Endothelial cell (in vitro differentiated cells): Measurements from ENCODE around the gene MDFIC. TPM values are rescaled to one million over a fixed set of nuclear protein-coding genes. Genes with fewer than 3 reads are reported as not detected.

Source experiments
- DNase-seq: peaks from one replicate; pipeline ENCODE4 v3.0.0; 2021; ENCODE audit warnings: low spot score
- H3K27ac Mint-ChIP-seq: one replicate; pipeline ENCODE4 v1.8.0; 2021; ENCODE audit warnings: mixed read lengths, inconsistent platforms; ENCODE audit not compliant: unreplicated experiment
- H3K27me3 Mint-ChIP-seq: one replicate; pipeline ENCODE4 v1.8.0; 2021; ENCODE audit warnings: mild to moderate bottlenecking, moderate library complexity, mixed read lengths, inconsistent platforms; ENCODE audit not compliant: unreplicated experiment
- H3K36me3 Mint-ChIP-seq: one replicate; pipeline ENCODE4 v1.8.0; 2021; ENCODE audit warnings: mild to moderate bottlenecking, low read depth, mixed read lengths, inconsistent platforms; ENCODE audit not compliant: unreplicated experiment
- H3K4me1 Mint-ChIP-seq: one replicate; pipeline ENCODE4 v1.8.0; 2021; ENCODE audit warnings: mild to moderate bottlenecking, mixed read lengths, inconsistent platforms; ENCODE audit not compliant: unreplicated experiment
- H3K4me3 Mint-ChIP-seq: one replicate; pipeline ENCODE4 v1.8.0; 2021; ENCODE audit warnings: mild to moderate bottlenecking, mixed read lengths, inconsistent platforms; ENCODE audit not compliant: unreplicated experiment
- H3K9me3 Mint-ChIP-seq: one replicate; pipeline ENCODE4 v1.8.0; 2021; ENCODE audit warnings: mixed read lengths, inconsistent platforms; ENCODE audit not compliant: unreplicated experiment
- CTCF ChIP-seq: fragments of 200-600 bp; sonication (generic); IDR thresholded peaks from one replicate; pipeline ENCODE4 v1.5.0; 2021; ENCODE audit warnings: antibody characterized with exemption; ENCODE audit not compliant: unreplicated experiment
- total RNA-seq: library from RNA; stranded (reverse); fragmentation: NEBNext Ultra II Directional; extraction: Animal tissue kit (Norgen Biotek cat#: 25700); gene quantifications from one replicate; pipeline ENCODE4 v1.2.1, GENCODE V29; 2021; ENCODE audit not compliant: unreplicated experiment

The MDFIC gene
- total RNA-seq, 1 donor from 2014 or later: 22.3 TPM

DNA sequence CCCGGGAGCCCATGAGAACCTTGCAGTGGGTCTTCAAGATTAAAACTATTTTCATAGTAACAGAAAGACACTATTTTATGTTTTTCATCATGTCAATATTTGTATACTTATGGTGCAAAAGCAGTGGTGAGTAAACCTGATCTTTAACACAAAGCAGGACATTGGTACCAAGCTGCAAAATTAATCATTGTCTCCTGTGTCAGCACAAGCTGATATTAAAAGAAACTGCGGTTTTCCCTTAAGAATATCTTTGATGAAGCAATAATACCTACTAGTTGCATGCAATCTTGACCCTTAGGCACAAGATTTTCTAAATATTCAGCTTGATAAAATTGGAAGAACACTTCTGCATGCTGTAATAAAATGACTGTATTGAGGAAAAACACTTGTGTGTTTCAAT lies 121.7 kb downstream of the MDFIC start:
- Mint-ChIP-seq H3K4me3 (no peak overlapping the region), H3K4me1 (peaks cover 2% of the 10 kb centered on the region), H3K27ac (no peak overlapping the region), H3K36me3 (no peaks in the 10 kb centered on the region), H3K9me3 (no peaks in the 10 kb centered on the region), H3K27me3 (no peaks in the 10 kb centered on the region)
- DNase-seq: no peak
- no peak for TF ChIP-seq CTCF

DNA sequence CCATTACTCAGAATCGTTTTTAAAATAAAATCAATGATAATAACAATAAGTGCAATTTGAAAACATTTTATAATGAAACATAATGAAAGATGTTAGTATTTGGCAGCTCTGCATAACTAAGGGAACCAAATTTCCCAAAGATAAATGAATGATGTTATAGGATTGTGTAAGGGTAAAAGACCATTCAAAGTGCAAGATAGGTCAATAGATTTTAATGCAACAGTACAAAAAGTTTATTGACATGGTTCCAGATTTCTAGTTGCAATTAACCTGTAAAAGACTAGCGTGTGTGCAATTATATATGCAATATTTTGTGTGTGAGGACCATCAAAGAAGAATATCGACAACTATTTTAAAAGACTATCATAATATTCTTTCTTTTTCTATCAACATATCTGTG lies 122.3 kb downstream of the MDFIC start:
- H3K4me1 Mint-ChIP-seq: peaks cover 2% of the 10 kb centered on the region
- H3K4me3 Mint-ChIP-seq: no peak overlapping the region
- no peaks in the 10 kb centered on the region for H3K27me3 Mint-ChIP-seq
- DNase-seq: no peak
- no peak overlapping the region for H3K27ac Mint-ChIP-seq
- no peaks in the 10 kb centered on the region for H3K36me3 Mint-ChIP-seq
- TF ChIP-seq CTCF: no peak
- no peaks in the 10 kb centered on the region for H3K9me3 Mint-ChIP-seq

DNA sequence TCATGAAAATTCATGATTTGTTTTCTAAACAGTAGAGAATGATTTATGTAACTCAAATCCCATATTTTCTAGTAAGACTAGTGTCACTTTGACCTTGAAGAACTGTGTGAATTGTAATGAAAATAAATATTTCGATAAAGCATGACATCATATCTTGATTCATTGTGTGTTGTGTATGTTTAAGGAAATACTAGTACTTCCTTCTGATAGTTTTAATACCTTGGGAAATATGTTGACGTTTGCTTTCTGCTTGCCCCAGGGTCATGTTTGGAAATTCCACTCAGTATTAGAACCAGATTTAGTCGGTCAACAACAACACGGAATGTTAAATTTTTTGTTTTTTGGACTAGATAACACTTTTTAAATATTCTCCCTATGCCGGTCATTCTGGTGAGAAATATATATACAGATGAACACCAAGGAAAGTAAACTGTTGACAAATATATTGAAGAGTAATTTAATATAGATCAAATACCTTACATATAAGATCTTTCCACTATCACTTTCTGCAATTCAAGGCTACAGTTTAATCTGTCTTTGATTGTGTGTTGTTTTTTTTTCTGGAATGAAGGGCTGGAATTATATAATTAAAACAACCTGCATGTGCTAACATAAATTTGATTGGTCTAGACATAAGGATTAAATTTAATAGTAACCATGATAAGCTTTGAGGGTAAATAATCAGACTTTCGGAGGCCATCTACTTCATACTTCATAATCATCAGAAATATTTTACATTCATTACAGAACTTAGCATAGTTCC lies 126.2 kb downstream of the MDFIC start:
- DNase-seq: no peak
- Mint-ChIP-seq H3K4me1 (peaks cover 2% of the 10 kb centered on the region), H3K27ac (no peak overlapping the region), H3K27me3 (no peaks in the 10 kb centered on the region), H3K4me3 (no peak overlapping the region), H3K36me3 (no peaks in the 10 kb centered on the region), H3K9me3 (no peaks in the 10 kb centered on the region)
- TF ChIP-seq CTCF: no peak

DNA sequence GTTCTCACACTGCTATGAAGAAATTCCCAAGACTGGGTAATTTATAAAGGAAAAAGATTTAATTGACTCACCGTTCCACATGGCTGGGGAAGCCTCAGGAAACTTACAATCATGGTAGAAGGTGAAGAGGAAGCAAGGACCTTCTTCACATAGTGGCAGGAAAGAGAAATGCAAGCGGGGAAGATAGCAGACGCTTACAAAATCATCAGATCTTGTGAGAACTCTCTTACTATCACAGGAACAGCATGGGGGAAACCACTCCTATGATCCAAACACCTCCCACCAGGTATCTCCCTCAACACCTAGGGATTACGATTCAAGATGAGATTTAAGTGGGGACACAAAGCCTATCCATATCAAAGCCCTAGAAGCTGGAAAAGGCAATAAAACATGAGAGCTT lies 130.8 kb downstream of the MDFIC start:
- no peak for TF ChIP-seq CTCF
- H3K27me3 Mint-ChIP-seq: peaks cover 2% of the 10 kb centered on the region
- no peaks in the 10 kb centered on the region for H3K4me1 Mint-ChIP-seq

GRCh38 chr7:115054478-115055065 lies 132.7 kb downstream of the MDFIC start:
- Mint-ChIP-seq H3K4me1 (no peaks in the 10 kb centered on the region), H3K27me3 (peaks cover 2% of the 10 kb centered on the region), H3K4me3 (no peak overlapping the region), H3K9me3 (no peaks in the 10 kb centered on the region), H3K27ac (no peak overlapping the region), H3K36me3 (no peaks in the 10 kb centered on the region)
- no peak for DNase-seq
- no peak for TF ChIP-seq CTCF

More for the DNA sequence above, 130.8 kb downstream of the MDFIC start:
- no peaks in the 10 kb centered on the region for H3K9me3 Mint-ChIP-seq
- no peaks in the 10 kb centered on the region for H3K36me3 Mint-ChIP-seq
- H3K4me3 Mint-ChIP-seq: no peak overlapping the region
- no peak for DNase-seq
- no peak overlapping the region for H3K27ac Mint-ChIP-seq
